Calu3 (cell line): ENCODE results near the gene SNORC. TPM values are rescaled to one million over a fixed set of nuclear protein-coding genes. Genes with fewer than 3 reads are reported as not detected.

Source experiments
- Bru-seq: library from RNA; stranded (reverse); fragments of 400-500 nt; gene quantifications from one replicate; lab custom pipeline; 2021; lab: Mats Ljungman, UMichigan
- BruChase-seq, 2 experiments: library from RNA; stranded (reverse); fragments of 400-500 nt; gene quantifications; one replicate each; lab custom pipeline; 2021; lab: Mats Ljungman, UMichigan
- BruUV-seq: library from RNA; stranded (reverse); fragments of 400-500 nt; replicated peaks from 2 replicates; lab custom pipeline; 2021; lab: Mats Ljungman, UMichigan
- CTCF ChIA-PET: fragments of 300-600 bp; sonication (Branson Sonifier 250); formaldehyde crosslinking; loops from one replicate; lab custom pipeline; 2022; ENCODE audit warnings: antibody characterized with exemption; lab: Charles Lee
- DNase-seq: peaks from one replicate; pipeline ENCODE4 v3.0.0; 2022
- H3K27ac Mint-ChIP-seq: one replicate; pipeline ENCODE4 v1.8.0; 2022; ENCODE audit warnings: mixed read lengths; ENCODE audit not compliant: unreplicated experiment
- H3K27me3 Mint-ChIP-seq: one replicate; pipeline ENCODE4 v1.8.0; 2022; ENCODE audit warnings: mixed read lengths; ENCODE audit not compliant: unreplicated experiment
- H3K36me3 Mint-ChIP-seq: one replicate; pipeline ENCODE4 v1.8.0; 2022; ENCODE audit warnings: mild to moderate bottlenecking, moderate library complexity, mixed read lengths; ENCODE audit not compliant: insufficient read depth, unreplicated experiment
- H3K4me1 Mint-ChIP-seq: one replicate; pipeline ENCODE4 v1.8.0; 2022; ENCODE audit warnings: mild to moderate bottlenecking, low read depth, mixed read lengths; ENCODE audit not compliant: unreplicated experiment
- H3K4me3 Mint-ChIP-seq: one replicate; pipeline ENCODE4 v1.8.0; 2022; ENCODE audit warnings: mild to moderate bottlenecking, low read depth, moderate library complexity, mixed read lengths; ENCODE audit not compliant: unreplicated experiment
- H3K9me3 Mint-ChIP-seq: one replicate; pipeline ENCODE4 v1.8.0; 2022; ENCODE audit warnings: low read depth, mixed read lengths; ENCODE audit not compliant: unreplicated experiment
- CTCF ChIP-seq: fragments of 200-600 bp; IDR thresholded peaks from one replicate; pipeline ENCODE4 v1.8.0; 2022; ENCODE audit warnings: antibody characterized with exemption; ENCODE audit not compliant: unreplicated experiment
- intact Hi-C: fragments of 100-400 bp; cut with micrococcal nuclease; formaldehyde crosslinking; loops from one replicate; pipeline ENCODE4 v1.10.0; 2022; ENCODE audit not compliant: unreplicated experiment
- long read RNA-seq: library from polyadenylated mRNA; stranded (forward); transcript quantifications from one replicate; pipeline ENCODE4 v2.0.0, GENCODE V29; 2022
- total RNA-seq: library from RNA; stranded (reverse); gene quantifications from 2 replicates; pipeline ENCODE4 v1.2.3, GENCODE V29; 2022

Gene SNORC
- total RNA-seq (4.3 and 5.0 TPM in 2 replicates), Bru-seq, nascent RNA (percentile 54 among the genes with signal in this experiment), BruChase-seq, experiment 1, labeled RNA remaining after a 6-hour chase (percentile 49 among the genes with signal in this experiment), BruChase-seq, experiment 2, labeled RNA remaining after a 2-hour chase (percentile 50 among the genes with signal in this experiment)
- long read RNA-seq = 0 reads

GRCh38 chr2:232870018-232870765, at the start of gene SNORC:
Gene SNORC, plus strand, starts transcription at chr2:232870264. Its CDS starts 78 bp downstream, at chr2:232870342.
- BruUV-seq = no TSS peak
- no peak within 1 kb of the TSS for H3K4me3 Mint-ChIP-seq
- CTCF ChIA-PET = interaction anchor here (0.6 kb wide), 1 partner anchor 224 kb away, joined by 7 read pairs; no protein-coding TSS in a partner anchor
- H3K36me3 Mint-ChIP-seq = peaks cover 8% of the 10 kb centered on the region
- no peak for TF ChIP-seq CTCF
- H3K27me3 Mint-ChIP-seq = no peaks in the 10 kb centered on the region
- H3K4me1 Mint-ChIP-seq = peaks cover 14% of the 10 kb centered on the region
- H3K9me3 Mint-ChIP-seq = no peaks in the 10 kb centered on the region
- DNase-seq = no peak
- intact Hi-C loops = no loop called here
- peak within 1 kb of the TSS; percentile 2 for H3K27ac Mint-ChIP-seq

GRCh38 chr2:232829988-232830387, 40.1 kb upstream of the SNORC start:
- Mint-ChIP-seq H3K27me3 (no peaks in the 10 kb centered on the region), H3K36me3 (peaks cover 23% of the 10 kb centered on the region), H3K4me3 (no peak overlapping the region), H3K27ac (no peak overlapping the region), H3K4me1 (no peaks in the 10 kb centered on the region), H3K9me3 (no peaks in the 10 kb centered on the region)
- TF ChIP-seq CTCF = no peak
- no peak for DNase-seq
- BruUV-seq = no TSS peak
- intact Hi-C loops = no loop called here
- CTCF ChIA-PET = no interaction called here

GRCh38 chr2:232831496-232831895, 38.6 kb upstream of the SNORC start:
- intact Hi-C loops = no loop called here
- no peak for DNase-seq

GRCh38 chr2:232833830-232834229, 36.2 kb upstream of the SNORC start:
- intact Hi-C loops = no loop called here
- Mint-ChIP-seq H3K36me3 (peaks cover 23% of the 10 kb centered on the region), H3K9me3 (no peaks in the 10 kb centered on the region), H3K4me1 (peaks cover 22% of the 10 kb centered on the region), H3K27me3 (no peaks in the 10 kb centered on the region), H3K4me3 (no peak overlapping the region), H3K27ac (peak overlapping the region; percentile 28)
- CTCF ChIA-PET = interaction anchor here (0.7 kb wide), 1 partner anchor 273 kb away, joined by 4 read pairs; no protein-coding TSS in a partner anchor
- no peak for TF ChIP-seq CTCF
- no TSS peak for BruUV-seq
- no peak for DNase-seq

More at GRCh38 chr2:232831496-232831895, 38.6 kb upstream of the SNORC start:
- Mint-ChIP-seq H3K36me3 (peaks cover 23% of the 10 kb centered on the region), H3K4me3 (no peak overlapping the region), H3K4me1 (no peaks in the 10 kb centered on the region), H3K27me3 (no peaks in the 10 kb centered on the region), H3K9me3 (no peaks in the 10 kb centered on the region), H3K27ac (no peak overlapping the region)
- CTCF ChIA-PET = no interaction called here
- BruUV-seq = no TSS peak
- TF ChIP-seq CTCF = no peak
